ENCODE results near the gene NBPF26.
"Not testable (repeated sequence)": the region's sequence is repeated elsewhere in the genome, so short reads cannot be mapped to it uniquely, and the experiment has no call there.

NBPF26 gene

DNA sequence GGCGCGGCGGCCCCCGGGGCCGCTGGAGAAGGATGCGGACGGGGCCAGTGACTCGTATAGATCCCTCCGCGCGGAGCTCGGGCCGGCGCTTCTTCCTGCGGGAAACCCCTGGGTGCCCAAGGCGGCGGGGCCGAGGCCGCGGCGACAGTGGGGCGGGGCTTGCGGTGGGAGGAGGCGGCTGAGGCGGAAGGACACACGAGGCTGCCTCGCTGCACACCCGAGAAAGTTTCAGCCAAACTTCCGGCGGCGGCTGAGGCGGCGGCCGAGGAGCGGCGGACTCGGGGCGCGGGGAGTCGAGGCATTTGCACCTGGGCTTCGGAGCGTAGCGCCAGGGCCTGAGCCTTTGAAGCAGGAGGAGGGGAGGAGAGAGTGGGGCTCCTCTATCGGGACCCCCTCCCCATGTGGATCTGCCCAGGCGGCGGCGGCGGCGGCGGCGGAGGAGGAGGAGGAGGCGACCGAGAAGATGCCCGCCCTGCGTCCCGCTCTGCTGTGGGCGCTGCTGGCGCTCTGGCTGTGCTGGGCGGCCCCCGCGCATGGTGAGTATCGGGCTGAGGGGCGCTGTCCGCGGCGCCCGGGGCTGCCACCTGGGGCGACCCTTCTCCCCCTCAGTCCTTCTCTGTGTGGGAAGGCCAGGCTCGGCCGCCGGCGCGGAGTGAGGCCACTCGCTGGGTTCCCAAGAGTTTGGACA, at the start of gene NBPF26:
TSS of gene NBPF26 (plus strand) at position 231 of the 688 bp plus-strand sequence.
- peak; percentile 74 for DNase-seq (ENCODE audit: low spot score)

DNA sequence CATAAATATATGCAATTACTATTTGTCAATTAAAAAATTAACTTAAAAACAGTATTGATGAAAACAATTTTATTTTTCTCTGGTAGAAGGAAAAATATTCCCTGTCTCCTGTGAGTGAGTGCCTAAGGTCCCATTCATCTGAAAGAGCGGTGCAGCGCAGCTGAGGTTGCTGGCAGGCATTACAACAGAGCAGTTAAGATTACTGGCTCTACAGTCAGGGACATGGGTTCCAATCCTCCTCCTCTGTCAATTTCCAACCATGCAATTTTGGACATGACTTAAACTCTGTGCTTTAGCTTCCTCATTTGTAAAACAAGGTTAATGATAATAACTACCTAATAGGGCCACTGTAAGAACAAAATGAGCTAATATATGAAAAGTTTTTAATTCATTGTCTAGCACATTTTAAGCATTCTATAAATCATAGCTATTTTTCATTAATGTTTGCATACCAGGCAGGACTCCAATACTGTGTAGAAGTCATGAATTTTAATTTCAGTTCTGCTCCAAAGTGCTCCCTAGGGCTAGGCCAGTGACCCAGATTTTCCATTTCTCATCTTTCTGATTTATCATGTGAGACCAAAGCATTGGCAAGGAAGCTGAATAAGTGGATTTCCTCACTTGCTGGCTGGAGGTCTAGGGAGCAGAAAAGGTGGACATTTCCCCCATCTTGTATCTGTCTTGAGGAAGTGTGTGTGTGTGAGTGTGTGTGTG, 43.5 kb upstream of the NBPF26 start:
- not testable (repeated sequence) for DNase-seq (ENCODE audit: low spot score)

DNA sequence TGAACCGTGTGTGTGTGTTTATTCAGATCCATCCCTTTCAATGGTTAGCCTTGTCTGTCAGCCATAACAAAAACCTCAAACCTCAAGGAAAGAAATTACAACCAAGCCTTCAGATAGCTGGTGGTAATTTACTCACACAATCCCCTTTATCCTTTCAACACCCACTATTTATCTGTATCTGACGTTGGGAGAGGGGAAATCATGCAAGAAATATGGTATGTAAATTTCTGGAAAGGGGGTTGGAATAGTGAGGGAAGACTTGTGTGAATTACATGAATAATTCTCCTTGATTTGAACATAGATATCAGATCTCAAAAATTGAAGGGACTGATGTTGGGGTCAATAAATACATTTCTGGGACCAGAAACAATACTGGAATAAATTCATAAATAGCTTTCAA, 42.8 kb upstream of the NBPF26 start:
- DNase-seq (ENCODE audit: low spot score): not testable (repeated sequence)

DNA sequence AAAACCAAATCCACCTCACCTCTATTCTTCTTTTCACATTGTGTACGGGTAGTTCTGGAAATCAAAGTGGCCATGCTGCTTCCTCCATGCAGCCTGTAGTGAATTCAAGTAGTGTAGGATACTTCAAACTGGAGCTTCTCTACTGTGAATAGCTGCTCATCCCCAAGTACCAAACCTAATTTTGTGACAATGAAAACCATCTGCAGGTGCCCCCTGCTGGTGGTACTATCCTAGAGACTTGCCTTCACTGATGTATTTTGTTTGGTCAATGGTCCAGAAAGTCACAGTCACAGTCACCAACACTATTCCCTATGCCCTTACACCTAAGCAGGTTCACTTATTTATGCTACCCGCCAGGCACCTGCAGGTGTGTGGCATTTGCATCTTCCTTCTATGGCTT, 39.3 kb upstream of the NBPF26 start:
- DNase-seq (ENCODE audit: low spot score): not testable (repeated sequence)

DNA sequence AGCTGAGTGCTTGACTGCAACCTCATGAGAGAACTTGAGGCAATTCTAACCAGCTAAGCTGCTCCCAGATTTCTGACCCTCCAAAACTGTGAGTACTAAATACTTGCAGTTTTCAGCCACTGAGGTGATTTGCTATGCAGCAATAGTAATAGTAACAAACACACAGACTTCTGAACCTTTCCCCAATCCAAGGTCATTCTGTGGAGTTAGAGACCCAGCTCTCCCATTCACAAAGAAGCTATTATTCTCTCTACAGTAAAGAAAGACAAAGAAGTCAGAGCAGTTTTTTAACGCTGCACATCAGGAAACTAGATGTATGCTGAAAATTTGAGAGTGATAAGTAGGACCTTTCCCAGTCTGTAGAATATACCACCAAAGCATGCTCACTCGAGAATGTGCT, 38.1 kb upstream of the NBPF26 start:
- DNase-seq (ENCODE audit: low spot score): not testable (repeated sequence)

DNA sequence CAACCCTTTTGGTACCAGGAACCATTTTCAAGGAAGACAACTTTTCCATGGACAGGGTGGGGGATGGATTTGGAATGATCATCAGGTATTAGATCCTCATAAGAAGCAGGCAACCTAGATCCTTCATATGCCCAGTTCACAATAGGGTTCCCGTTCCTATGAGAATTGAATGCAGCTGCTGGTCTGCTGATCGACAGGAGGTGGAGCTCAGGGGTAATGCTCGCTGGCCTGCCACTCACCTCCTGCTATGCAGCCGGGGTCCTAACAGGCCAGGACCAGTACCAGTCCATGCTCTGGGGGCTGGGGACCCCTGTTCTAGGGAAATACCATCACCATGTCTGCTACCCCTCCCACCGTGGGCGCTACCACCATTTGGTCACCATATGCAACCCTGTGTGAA, 36.5 kb upstream of the NBPF26 start:
- not testable (repeated sequence) for DNase-seq (ENCODE audit: low spot score)

DNA sequence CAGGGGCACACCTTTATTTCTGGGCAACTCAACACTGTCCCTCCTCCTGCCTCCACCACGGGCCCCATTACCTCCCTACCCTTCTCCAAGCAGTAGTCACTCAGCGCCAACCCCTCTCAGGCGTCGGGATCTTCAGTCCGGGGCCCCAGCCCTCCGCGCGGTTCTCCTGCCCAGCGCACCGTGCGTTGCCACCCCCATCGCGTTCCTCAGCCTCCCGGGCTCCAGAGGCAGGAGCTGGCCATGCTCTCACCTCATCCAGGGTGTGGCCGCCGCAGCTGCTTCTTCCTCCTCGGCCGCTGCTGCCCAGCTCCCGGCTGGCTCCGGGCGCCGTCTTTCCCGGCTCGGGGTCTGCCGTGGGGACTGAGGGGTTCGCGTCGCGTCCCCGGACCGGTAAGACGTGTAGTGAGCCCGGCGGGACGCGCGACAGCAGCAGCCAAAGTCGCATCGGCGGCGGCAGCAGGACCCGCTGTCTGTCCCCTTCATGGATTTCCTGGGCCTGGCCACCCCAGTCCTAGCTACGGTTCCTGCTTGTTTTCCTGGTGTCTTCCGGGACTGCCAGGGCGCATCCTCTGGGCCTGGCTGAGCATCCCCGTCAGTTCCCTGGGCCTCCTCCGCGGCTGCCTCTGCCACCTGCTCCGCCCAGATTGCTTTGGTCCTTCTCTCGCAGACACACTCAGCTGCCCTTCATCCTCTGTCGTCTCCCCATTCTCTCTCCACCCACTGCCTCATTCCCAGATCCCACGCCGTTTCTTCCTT, 22.8 kb upstream of the NBPF26 start:
- not testable (repeated sequence) for DNase-seq (ENCODE audit: low spot score)

DNA sequence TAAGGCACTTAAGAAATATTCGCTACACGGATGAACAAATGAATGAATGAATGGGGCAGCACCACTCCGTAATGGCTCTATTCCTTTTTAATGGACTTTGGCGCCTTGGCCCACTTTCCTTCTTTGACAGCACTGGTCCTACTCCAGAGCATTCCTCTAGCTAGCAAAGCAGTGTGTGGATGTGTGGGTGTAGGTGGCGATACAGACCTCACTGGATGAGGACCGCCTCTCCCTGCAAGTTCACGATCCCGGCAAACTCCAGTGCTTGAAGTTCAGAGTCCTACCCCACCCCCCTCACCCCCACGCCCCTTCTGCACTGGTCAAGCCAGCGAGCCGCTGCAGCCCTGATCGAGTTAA, 409 bp upstream of the NBPF26 start:
- not testable (repeated sequence) for DNase-seq (ENCODE audit: low spot score)

DNA sequence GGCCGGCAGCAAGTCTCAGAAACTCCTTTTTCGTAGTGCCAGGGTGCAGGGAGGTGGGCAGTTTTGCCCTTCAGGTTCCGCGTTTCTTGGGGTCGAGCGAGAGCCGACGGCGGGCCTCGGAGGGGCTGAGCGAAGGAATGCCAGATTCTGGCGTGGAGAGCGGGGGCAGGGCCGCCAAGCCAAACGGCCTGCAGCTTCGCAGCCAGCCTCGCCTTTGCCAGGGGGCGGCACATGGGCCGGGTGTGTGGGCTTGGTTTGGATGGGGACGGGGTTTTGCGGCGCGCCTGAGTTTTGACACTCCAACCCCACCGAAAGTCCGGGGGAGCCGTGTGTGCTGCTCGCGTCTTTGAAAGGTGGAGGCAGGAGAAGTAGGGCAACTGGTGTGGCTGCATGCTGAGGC, 762 bp downstream of the NBPF26 start:
- DNase-seq (ENCODE audit: low spot score): not testable (repeated sequence)

DNA sequence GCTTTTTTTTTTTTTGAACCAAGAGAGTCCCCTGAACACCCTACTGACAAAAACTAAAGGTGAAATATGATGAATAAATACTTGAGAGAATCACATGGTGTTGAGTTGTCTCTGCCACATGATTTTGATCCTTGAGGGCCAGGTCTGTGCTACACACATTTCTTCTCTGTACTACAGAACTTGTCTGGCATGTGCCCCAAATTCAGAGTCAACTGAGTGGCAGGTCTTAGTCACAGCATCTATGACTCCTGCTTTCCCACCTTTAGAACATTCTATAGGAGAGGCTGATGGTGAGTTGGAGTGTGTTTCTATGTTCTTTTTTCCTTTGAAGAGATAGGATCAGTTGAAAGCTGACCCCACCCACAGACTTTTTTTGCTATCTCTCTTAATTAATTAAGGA, 5.1 kb downstream of the NBPF26 start:
- DNase-seq (ENCODE audit: low spot score): not testable (repeated sequence)

DNA sequence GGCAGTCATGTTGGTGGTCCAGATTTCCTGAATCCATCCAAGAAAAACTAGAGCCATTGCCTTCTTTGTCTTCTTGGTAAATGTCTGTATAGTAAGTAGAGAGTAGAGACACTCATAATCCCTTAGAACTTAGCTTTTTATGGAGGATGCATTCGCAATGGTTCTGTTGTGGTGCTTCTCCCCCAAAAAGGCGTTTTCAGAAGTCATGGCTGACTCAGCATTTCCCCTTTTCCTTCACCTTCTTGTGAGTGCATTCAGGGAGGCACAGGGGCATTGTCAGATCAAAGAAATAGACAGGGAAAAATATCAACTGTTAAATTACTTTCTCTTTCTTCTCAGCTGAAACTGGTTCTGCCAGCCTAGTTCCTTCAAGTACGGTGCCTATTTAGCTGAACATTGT, 45.3 kb downstream of the NBPF26 start:
- DNase-seq (ENCODE audit: low spot score): not testable (repeated sequence)

DNA sequence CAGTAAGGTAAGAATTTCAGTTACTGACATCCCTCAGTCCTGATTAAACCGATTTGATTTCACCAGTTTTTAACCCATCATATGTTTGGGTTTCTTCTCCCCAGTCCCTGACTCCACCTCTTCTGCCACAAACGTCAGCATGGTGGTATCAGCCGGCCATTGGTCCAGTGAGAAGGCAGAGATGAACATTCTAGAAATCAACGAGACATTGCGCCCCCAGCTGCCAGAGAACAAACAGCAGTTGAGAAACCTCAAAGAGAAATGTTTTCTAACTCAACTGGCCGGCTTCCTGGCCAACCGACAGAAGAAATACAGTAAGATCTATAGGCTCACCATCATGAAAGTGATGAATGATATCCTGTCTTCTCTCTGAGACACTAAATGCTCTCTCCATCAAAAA, 81.7 kb downstream of the NBPF26 start:
- DNase-seq (ENCODE audit: low spot score): not testable (repeated sequence)

DNA sequence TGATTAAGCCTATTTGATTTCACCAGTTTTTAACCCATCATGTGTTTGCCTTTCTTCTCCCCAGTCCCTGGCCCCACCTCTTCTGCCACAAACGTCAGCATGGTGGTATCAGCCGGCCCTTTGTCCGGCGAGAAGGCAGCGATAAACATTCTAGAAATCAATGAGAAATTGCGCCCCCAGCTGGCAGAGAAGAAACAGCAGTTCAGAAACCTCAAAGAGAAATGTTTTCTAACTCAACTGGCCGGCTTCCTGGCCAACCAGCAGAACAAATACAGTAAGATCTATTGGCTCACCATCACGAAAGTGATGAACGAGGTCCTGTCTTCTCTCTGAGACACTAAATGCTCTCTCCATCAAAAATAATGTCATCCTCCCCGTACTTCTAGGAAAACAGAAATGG, 88.1 kb downstream of the NBPF26 start:
- peak; percentile 49 for DNase-seq (ENCODE audit: low spot score)

DNA sequence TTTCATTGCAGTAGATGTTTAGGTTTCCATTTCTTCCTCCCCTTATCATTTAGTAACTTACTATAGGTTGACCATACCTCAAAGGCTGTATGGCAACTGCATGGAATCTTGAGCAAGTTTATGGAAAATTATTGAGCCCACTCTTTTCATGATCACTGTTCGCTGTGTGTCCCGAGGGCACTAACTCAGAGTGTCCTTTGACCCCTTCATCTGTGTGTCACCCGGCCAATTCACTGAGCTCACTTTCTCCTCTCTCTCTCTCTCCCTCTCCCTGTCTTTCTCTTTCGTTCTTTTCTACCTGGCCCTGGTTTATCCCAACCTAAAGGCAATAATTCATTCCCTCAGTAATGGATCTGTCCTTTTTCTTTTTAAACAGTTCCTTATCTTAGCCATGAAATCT, 101.3 kb downstream of the NBPF26 start:
- DNase-seq (ENCODE audit: low spot score): not testable (repeated sequence)

DNA sequence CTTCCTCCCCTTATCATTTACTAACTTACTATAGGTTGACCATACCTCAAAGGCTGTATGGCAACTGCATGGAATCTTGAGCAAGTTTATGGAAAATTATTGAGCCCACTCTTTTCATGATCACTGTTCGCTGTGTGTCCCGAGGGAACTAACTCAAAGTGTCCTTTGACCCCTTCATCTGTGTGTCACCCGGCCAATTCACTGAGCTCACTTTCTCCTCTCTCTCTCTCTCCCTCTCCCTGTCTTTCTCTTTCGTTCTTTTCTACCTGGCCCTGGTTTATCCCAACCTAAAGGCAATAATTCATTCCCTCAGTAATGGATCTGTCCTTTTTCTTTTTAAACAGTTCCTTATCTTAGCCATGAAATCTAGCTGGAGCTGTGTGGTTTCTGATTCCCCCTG, 102.9 kb downstream of the NBPF26 start:
- DNase-seq (ENCODE audit: low spot score): not testable (repeated sequence)

DNA sequence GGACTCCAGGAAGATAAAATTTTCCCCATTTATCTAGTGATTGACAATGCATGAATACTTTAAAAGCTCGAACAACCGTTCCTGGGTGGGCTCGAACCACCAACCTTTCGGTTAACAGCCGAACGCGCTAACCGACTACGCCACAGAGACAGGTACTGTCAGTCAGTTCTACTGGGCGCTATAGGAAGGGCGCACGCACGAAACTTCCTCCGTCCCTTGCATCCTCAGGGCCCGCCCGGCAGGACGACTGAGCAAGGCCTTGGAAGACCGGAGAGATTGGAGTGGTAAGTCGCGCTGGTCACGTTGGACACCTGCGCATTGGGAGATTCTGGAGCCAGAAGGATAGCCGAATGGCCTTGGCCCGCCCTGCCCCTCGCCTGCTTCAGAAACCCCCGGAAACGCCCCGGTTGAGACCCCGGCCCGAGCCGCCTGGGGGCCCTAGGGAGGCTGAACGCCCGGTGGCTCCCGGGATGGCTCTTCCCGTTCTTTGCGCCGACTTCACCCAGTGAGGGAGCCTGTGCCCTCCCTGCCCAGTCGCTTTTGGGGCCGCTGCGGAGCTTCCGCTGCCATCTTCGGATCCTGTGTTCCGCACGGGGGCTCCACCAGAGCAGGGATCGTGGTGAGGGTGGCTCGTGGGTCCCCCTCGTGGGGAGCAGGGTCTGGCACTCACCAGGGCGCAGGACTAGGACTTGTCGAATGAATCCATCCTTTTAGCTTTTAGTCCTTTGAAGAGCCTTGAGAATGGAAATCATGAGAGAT, 120.6 kb downstream of the NBPF26 start:
- peak; percentile 79 for DNase-seq (ENCODE audit: low spot score)

DNA sequence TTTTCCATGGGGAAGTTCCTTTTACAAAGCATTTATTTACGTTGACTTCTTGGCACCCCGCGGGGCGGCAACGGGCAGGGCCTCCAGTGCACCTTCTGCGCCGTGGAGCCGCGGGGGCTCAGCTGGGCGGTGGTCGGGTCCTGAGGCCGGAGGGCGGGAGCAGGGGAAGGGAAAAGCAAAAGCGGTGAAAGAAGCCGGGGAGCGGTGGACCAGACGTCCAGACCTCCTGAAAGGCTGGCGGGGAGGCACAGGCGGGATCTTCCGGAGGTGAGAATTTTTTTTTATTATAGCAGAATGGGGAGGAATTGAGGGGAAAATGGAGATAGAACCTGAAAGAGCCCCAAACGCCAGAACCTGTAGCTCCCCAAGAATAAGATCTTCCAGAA, 121.2 kb downstream of the NBPF26 start:
- not testable (repeated sequence) for DNase-seq (ENCODE audit: low spot score)

DNA sequence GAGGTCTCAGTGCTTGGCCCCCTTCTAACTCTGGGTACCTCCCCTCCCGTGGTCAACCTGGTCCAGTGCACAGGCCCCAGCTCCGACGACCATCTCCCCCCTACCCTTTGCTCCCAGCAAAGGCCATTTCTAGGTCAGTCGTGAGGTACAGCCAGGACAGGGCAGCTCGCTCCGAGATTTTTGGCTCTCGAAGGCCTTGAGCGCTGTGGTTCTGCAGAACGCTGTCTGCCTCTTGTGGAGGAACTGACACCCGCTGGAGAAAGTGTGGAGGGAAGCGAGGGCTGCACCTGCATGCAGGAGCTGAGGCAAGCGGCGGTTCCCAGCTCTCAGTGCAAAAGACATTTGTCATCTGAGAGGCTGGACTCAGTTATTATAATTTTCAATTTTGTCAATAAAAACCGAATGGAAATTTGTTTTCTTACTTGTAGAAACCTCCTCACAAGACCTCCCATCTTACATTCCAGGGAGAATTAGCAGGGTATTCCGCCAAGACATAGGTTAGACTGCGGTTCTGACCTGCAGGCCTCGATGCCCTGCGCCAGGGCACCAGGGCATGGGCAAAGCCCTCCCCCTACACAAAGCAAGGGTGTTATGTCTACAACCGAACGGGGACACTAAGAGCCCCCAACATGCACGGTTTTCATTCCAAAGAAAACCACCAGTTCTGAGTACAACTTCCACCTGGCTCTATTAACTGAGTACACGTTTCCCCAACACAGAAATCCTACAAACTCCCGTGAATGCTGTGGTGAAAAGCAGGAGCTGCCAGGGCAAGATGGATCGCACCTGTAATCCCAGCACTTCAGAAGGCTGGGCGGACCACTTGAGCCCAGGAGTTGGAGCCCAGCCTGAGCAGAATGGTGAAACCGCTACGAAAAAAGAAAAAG, 125.9 kb downstream of the NBPF26 start:
- DNase-seq (ENCODE audit: low spot score): peak; percentile 34

DNA sequence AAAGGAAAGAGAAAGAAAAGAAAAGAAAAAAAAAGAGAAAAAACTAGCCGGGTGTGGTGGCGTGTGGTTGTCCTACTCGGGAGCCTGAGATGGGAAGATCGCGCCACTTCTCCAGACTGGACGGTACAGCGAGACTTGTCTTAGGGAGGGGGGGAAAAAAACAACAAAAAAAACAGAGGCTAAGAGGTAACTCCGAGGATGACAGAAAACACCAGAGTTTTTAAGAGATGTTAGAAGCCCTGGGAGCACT, 126.5 kb downstream of the NBPF26 start:
- peak; percentile 54 for DNase-seq (ENCODE audit: low spot score)

DNA sequence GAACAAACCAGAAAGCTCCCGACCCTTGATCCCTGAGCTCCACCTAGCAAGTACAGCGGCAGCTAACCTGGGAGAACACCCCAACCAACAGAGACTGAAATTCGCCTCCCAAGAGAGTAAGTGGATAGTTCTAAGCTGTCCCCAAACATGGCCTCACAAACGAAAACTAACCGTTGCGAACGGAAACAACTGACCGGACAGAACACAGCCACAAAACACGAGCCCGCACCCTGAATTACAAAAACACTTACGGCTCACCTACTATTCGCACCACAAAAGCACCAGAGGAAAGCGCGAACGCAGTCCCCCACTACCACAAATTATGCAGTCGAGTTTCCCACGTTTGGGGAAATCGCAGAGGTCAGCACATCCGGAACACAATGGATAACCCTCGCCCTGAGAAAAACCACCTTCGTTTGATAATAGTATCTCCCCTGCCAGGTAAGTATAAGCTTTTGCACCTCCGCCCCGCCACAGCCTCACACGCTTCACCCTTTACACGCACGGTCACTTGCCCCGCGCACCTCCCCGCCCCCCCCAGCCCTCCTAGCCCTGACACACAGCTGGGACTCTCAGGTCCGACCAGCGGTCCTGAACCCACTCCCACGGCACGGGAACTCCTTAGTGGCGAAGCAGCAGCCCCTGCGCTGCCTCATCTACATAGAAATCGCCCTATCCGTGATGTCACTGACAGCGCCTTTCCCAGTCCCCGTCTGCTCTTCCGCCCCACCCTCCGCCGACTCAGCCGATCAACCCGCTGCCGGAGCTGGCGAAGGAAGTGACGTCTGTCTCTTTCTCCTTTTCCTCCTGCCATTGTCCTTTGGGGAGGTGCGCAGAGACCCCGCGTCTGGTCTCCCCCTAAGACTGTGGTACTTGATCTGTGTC, 127.0 kb downstream of the NBPF26 start:
- DNase-seq (ENCODE audit: low spot score): peak; percentile 86

Data from ecto neural progenitor cell (in vitro differentiated cells).